ENCODE measurements around the gene PTGS1. TPM values are rescaled to one million over a fixed set of nuclear protein-coding genes. Genes with fewer than 3 reads are reported as not detected.

Gene PTGS1
- total and polyA plus RNA-seq, 2 of the 13 experiments (the other 11 are each of a cell fraction or from before 2014, with no cell fraction given) = 0.07 to 0.08 TPM

GRCh38 chr9:122346478-122347347 is 24.1 kb upstream of the PTGS1 start (continued):
- TF ChIP-seq ZNF337 (CRISPR knock-in tag; IDR thresholded peaks at IDR 0.05; ENCODE audit: borderline replicate concordance, low read depth) (peak; percentile 48; the same call in 1 of the 2 replicates), ETV5 (CRISPR knock-in tag; IDR thresholded peaks at IDR 0.05; ENCODE audit: borderline replicate concordance) (0 out of 2 replicates have a peak, but pooled peaks have one; percentile 16), HOXA9 (CRISPR knock-in tag; IDR thresholded peaks at IDR 0.05; ENCODE audit: borderline replicate concordance) (peak; percentile 66; the same call in 1 of the 2 replicates), HIC2 (CRISPR knock-in tag; IDR thresholded peaks at IDR 0.05; ENCODE audit: low read depth) (no peak; the same call in 1 of the 2 replicates), SMAD1 (CRISPR knock-in tag; IDR thresholded peaks at IDR 0.05; ENCODE audit: borderline replicate concordance, low read depth) (no peak), ARHGAP35 (CRISPR knock-in tag; IDR thresholded peaks at IDR 0.05; ENCODE audit: borderline replicate concordance) (0 out of 2 replicates have a peak, but pooled peaks have one; percentile 58), SKIL (CRISPR knock-in tag; IDR thresholded peaks at IDR 0.05; ENCODE audit: borderline replicate concordance) (peak; percentile 29; the same call in 1 of the 2 replicates), ZNF777 (CRISPR knock-in tag; IDR thresholded peaks at IDR 0.05) (peak; percentile 76), ZSCAN31 (CRISPR knock-in tag; IDR thresholded peaks at IDR 0.05; ENCODE audit: low read depth) (0 out of 2 replicates have a peak, but pooled peaks have one; percentile 42), ZFP91 (CRISPR knock-in tag; IDR thresholded peaks at IDR 0.05; ENCODE audit: borderline replicate concordance) (peak; percentile 67; the same call in 1 of the 2 replicates), CBX5 (CRISPR knock-in tag; IDR thresholded peaks at IDR 0.05; ENCODE audit: borderline replicate concordance) (0 out of 2 replicates have a peak, but pooled peaks have one; percentile 72), JUNB (CRISPR knock-in tag; IDR thresholded peaks at IDR 0.05; ENCODE audit: borderline replicate concordance) (no peak), ZNF274 (CRISPR knock-in tag; IDR thresholded peaks at IDR 0.05) (peak; percentile 54; the same call in 1 of the 2 replicates), MAFF (IDR thresholded peaks at IDR 0.05; ENCODE audit: low read depth, low read length) (no peak)
- TF ChIP-seq, protein P1, sequence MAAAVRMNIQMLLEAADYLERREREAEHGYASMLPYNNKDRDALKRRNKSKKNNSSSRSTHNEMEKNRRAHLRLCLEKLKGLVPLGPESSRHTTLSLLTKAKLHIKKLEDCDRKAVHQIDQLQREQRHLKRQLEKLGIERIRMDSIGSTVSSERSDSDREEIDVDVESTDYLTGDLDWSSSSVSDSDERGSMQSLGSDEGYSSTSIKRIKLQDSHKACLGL (CRISPR knock-in tag; IDR thresholded peaks at IDR 0.05) = 0 out of 2 replicates have a peak, but pooled peaks have one; percentile 80
- TF ChIP-seq, protein P2, sequence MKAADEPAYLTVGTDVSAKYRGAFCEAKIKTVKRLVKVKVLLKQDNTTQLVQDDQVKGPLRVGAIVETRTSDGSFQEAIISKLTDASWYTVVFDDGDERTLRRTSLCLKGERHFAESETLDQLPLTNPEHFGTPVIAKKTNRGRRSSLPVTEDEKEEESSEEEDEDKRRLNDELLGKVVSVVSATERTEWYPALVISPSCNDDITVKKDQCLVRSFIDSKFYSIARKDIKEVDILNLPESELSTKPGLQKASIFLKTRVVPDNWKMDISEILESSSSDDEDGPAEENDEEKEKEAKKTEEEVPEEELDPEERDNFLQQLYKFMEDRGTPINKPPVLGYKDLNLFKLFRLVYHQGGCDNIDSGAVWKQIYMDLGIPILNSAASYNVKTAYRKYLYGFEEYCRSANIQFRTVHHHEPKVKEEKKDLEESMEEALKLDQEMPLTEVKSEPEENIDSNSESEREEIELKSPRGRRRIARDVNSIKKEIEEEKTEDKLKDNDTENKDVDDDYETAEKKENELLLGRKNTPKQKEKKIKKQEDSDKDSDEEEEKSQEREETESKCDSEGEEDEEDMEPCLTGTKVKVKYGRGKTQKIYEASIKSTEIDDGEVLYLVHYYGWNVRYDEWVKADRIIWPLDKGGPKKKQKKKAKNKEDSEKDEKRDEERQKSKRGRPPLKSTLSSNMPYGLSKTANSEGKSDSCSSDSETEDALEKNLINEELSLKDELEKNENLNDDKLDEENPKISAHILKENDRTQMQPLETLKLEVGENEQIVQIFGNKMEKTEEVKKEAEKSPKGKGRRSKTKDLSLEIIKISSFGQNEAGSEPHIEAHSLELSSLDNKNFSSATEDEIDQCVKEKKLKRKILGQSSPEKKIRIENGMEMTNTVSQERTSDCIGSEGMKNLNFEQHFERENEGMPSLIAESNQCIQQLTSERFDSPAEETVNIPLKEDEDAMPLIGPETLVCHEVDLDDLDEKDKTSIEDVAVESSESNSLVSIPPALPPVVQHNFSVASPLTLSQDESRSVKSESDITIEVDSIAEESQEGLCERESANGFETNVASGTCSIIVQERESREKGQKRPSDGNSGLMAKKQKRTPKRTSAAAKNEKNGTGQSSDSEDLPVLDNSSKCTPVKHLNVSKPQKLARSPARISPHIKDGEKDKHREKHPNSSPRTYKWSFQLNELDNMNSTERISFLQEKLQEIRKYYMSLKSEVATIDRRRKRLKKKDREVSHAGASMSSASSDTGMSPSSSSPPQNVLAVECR (CRISPR knock-in tag; IDR thresholded peaks at IDR 0.05; ENCODE audit: borderline replicate concordance) = peak; percentile 60

All from HepG2 (cell line).